T-helper 1 cell (primary cell): Measurements from ENCODE around the gene CYP3A7.
"Not testable (repeated sequence)": the region's sequence is repeated elsewhere in the genome, so short reads cannot be mapped to it uniquely, and the experiment has no call there.

ENCODE experiments used
- DNase-seq, 5 donors: peaks; one replicate each; pipeline ENCODE4 v3.0.0-alpha.2; 2012 to 2020

The CYP3A7 gene

DNA sequence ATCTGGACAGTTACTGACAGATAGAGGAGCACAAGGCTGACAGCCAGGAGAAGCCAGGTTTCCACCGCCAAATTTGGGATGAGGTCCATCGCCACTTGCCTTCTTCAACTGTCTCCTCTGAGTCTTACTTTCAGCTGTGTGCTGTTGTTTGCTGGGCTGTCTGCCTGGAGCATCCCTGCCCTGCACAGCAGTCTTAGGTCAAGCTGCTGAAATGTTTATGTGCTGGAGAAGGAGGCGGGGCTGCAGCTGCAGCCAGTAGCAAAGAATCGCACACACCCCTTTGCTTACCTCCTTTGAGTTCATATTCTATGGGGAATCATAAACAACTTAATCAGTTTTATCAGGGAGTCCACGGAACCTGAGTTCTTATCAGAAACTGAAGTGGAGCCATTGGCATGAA lies 35.0 kb downstream of the CYP3A7 start:
- no peak for DNase-seq

DNA sequence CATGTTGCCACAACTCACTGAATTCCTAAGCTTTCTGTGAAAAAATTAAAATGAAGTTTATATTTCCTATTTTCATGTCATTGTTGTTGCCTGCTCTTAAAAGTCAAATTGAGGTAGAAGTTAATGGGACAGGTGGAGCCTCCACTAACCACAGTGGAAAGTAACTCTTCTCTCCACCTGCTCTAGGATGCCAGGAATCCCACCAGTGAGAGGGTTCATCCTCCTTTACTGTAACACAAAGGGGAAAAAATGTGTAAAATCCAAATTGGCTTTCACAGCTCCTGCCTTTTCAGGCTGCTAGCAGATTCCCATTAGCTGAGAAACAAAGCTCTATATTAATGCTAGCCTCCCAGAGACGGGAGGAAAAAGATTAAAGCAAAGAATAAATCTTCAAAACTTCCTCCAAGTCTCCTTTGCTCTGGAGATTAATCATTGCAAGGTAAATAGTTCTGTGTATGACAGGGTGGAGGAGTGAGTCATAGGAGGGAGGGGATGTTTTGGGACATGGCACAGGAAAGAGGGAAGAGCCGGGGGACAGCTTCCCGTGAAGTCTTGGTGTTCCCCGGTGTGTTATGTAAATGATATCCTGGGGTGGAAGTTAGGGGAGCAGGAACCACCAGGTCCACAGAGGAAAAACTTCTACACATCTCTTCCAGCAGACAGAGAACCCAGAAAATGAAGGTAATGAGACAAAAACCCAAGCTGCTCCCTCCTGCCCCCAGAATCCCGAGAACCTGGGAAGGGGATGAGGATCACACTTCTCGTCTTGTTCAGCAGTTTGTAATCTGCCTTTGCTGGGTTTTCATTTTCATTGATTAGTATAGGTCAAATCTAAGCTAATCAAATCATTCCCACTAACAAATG lies 35.9 kb downstream of the CYP3A7 start:
- not testable (repeated sequence) for DNase-seq

DNA sequence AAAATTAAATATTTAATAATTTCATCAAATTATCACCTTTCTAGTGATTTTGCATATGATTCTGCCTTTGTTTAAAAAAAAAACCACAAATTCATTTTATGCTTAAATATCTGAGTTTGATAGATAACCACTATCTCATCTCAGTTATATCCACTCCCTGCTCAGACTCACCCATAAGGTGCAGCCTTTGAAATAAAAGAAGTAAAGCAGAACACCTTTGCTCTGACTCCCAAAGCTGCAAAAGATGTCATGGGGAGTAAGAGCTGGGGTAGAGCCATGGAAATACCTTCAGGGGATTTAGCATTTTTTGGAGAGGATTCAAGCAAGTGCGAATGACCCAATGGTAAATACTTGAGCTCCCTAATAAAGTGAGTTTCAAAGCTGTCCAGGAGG lies 40.1 kb downstream of the CYP3A7 start:
- no peak for DNase-seq

DNA sequence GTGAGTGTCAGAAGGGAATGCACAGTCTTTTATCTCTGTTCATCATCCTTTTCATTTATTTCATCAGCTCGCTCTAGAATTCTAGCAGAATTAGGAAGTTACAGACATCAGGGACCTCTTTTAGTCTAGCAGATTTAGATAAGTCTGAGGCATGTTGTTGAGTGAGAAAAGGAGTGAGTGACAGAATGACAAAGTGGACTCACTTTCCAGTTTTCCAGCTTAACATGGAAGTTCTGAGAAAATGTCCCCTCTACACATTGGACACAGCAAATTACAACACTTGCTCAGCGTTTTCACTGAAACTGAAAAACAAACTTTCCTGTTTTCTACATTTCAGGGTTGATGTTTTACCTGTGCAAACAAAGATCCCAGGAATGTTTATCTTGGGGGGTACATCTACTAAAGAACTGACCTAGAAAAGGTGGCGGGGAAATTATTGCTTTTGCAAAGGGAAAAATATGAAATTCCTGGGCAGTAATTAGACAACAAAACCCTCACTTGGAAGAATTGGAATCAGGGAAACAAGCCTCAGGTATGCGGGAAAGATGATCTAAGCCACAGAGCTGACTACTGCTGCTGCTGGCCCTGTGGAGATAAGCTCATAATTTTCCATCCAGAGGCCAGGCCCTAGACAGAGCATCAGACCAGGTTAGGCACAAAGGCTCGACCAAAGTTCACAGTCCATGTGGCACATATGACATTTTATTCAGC lies 40.6 kb downstream of the CYP3A7 start:
- DNase-seq = no peak

DNA sequence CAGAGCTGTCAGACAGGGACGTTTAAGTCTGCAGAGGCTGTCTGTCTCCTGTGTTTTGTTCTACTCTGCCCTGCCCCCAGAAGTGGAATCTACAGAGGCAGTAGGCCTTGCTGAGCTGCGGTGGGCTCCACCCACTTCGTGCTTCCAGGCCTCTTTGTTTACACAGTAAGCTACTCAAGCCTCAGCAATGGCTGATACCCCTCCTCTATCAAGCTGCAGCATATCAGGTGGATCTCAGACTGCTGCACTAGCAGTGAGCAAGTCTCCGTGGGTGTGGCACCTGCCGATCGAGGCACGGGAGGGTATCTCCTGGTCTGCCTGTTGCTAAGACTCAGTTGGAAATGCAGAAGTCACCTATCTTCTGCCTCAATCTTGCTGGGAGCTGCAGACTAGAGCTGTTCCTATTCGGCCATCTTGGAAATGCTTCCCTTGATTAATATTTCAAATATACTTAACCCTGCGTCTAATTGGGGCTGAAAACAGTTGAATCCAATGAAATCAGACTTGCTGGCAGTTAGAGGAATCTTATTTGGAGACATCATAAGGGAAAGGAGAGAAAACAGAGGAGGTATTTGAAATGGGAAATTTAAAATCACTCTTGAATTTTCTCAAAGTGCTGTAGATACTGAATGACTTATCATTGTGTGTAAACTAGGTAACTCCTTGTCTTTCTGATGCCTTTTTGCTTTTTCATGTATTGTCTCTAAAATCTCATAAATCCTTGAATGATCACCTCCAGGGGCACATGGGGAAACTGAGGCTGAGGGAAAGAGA lies 41.4 kb downstream of the CYP3A7 start:
- peak in 1 of 5 donors; percentile 5 for DNase-seq

DNA sequence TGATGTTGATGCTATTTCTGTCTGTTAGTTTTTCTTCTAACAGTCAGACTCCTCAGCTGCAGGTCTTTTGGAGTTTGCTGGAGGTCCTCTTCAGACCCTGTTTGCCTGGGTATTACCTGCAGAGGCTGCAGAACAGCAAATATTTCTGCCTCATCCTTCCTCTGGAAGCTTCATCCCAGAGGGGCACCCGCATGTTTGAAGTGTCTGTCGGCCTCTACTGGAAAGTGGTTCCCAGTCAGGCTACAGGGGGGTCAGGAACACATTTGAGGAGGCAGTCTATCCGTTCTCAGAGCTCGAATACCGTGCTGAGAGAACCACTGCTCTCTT lies 41.9 kb downstream of the CYP3A7 start:
- no peak for DNase-seq

DNA sequence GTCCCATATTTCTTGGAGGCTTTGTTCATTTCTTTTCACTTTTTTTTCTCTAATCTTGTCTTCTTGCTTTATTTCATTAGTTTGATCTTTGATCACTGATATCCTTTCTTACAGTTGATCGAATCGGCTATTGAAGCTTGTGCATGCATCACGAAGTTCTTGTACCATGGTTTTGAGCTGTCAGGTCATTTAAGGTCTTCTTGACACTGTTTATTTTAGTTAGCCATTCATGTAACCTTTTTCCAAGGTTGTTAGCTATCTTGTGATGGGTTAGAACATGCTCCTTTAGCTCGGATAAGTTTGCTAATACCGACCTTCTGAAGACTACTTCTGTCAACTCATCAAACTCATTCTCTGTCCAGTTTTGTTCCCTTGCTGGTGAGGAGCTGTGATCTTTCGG lies 42.4 kb downstream of the CYP3A7 start:
- DNase-seq = not testable (repeated sequence)

DNA sequence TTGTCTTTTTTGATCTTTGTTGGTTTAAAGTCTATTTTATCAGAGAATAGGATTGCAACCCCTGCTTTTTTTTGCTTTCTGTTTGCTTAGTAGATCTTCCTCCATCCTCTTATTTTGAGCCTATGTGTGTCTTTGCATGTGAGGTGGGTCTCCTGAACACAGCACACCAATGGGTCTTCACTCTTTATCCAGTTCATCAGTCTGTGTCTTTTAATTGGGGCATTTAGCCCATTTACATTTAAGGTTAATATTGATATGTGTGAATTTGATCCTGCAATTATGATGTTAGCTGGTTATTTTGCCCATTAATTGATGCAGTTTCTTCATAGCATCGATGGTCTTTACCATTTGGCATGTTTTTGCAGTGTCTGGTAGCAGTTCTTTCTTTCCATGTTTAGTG lies 43.3 kb downstream of the CYP3A7 start:
- DNase-seq = not testable (repeated sequence)

DNA sequence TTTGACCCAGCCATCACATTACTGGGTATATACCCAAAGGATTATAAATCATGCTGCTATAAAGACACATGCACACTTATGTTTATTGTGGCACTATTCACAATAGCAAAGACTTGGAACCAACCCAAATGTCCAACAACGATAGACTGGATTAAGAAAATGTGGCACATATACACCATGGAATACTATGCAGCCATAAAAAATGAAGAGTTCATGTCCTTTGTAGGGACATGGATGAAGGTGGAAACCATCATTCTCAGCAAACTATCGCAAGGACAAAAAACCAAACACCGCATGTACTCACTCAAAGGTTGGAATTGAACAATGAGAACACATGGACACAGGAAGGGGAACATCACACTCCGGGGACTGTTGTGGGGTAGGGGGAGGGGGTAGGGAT lies 44.1 kb downstream of the CYP3A7 start:
- DNase-seq = not testable (repeated sequence)

DNA sequence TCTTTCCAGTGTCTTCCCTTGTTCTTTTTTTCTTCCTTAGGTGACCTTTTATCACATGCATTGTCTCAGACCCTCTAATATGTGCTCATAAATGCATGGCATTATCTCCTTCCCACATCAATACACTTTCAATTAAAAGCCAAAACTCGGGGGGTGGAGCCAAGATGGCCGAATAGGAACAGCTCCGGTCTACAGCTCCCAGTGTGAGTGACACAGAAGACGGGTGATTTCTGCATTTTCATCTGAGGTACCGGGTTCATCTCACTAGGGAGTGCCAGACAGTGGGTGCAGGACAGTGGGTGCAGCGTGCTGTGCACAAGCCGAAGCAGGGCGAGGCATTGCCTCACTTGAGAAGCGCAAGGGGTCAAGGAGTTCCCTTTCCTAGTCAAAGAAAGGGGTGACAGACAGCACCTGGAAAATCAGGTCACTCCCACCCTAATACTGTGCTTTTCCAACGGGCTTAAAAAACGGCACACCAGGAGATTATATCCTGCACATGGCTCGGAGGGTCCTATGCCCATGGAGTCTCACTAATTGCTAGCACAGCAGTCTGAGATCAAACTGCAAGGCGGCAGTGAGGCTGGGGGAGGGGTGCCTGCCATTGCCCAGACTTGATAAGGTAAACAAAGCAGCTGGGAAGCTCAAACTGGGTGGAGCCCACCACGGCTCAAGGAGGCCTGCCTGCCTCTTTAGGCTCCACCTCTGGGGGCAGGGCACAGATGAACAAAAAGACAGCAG lies 49.0 kb downstream of the CYP3A7 start:
- not testable (repeated sequence) for DNase-seq

DNA sequence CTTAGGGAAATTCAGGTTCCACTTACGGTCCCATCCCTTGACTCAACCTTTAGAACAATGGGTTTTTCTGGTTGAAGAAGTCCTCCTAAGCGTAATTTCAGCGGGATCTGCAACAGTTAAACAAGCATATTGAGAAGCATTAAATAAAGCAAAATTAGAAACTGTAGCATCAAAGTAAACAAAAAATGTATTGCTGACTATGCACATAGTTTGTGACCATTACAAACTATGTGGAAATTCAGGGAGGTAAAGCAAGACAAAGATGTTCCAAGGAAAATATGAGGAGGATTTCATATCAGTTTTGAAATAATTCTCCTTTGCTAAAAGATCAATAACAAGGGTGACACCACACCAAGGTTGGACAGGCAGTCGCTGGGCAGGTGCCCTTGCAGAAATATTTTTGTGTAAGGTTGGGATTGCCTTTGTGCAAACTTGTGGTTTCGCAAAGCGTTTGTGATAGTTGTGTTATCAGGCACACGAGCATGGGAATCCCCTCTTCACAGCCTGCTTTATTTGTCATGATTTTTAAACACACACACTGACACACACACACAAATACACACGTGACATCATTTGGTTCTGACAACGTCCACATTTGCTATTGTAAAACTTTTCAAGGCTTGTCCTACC lies 49.8 kb downstream of the CYP3A7 start:
- DNase-seq = no peak

DNA sequence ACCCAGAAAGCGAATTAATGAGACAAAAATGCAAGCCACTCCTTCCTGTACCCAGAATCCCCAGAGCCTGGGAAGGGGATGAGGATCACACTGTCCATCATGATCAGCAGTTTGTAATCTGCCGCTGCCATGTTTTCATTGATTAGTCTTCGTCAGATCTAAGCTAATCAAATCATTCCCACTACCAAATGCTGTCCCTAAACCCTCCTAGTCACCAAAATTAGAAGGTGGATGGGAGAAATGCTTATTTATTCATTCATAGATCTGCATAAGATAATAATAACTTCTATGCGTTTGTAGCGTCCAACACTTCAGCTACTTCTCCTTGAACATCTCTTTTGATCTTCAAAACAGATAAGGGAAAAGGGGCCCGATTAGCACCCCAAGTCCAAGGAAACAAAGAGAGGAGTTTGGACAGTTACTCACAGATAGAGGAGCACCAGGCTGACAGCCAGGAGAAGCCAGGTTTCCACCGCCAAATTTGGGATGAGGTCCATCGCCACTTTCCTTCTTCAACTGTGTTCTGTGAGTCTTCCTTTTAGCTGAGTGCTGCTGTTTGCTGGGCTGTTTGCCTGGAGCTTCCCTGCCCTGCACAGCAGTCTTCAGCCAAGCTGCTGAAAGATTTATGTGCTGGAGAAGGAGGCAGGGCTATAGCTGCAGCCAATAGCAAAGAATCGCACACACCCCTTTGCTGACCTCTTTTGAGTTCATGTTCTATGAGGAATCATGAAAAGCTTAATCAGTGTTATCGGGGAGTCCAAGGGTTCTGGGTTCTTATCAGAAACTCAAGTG lies 55.4 kb downstream of the CYP3A7 start, which contains the start of gene CYP3A5:
Gene CYP3A5, minus strand, starts transcription at position 597 of the 792 bp plus-strand sequence. Its CDS starts 100 bp downstream, at position 497.
- DNase-seq = no peak

DNA sequence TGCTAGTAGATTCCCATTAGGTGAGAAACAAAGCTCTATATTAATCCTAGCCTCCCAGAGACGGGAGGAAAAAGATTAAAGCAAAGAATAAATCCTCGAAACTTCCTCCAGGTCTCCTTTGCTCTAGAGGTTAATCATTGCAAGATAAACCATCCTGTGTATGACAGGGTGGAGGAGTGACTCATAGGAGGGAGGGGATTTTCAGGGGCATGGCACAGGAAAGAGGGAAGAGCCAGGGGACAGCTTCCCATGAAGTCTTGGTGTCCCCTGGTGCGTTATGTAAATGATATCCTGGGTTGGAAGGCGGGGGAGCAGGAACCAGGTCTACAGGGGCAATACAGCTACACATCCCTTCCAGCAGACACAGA lies 56.0 kb downstream of the CYP3A7 start:
- no peak for DNase-seq

DNA sequence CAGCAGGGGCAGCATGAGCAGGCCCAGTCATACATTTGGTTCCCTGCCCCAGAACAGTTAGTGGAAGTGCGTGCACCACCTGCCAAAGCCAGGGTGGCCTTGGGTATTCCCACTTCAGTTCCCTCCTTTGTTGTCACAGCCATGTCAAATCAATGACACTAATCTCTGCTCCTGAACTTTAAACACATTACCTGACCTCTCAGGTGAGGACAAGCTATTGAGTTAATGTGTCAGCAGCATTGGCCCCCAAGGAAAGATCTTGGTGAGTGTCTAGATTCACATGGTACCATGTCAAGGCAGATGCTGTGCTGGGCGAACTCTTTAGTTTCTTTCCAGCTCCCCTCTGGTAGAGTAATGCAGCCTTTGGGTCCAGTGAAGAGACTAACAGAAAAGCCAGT lies 57.3 kb downstream of the CYP3A7 start:
- no peak for DNase-seq

DNA sequence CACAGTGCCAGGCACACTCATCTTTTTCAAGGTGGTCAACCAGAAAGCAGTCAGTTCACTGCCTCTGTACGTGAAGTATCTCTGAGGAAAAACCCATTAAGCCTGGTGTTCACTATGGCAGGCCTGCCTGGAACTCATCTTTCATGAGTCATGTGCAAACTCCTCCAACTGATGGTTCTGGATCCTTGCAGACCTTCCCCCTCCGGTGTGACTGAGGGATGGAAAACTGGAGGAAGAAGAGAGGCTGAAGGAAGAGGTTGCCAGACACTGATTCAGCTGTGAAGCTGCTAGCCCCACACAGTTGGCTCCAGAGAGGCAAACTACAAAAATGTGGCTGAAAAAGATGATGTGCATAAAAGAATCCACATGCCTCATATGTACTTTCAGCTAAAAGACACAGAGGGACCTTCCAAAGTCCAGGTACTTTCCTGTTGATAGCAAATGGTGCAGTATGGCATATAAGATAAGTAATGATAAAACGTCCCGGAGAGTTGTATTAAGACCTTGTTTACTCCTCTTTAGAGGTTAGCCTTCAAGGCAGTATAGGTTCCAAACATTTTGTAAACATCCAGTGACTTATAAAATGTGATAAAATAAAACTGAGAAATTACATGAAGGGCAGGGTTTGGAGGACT lies 57.9 kb downstream of the CYP3A7 start:
- no peak for DNase-seq

DNA sequence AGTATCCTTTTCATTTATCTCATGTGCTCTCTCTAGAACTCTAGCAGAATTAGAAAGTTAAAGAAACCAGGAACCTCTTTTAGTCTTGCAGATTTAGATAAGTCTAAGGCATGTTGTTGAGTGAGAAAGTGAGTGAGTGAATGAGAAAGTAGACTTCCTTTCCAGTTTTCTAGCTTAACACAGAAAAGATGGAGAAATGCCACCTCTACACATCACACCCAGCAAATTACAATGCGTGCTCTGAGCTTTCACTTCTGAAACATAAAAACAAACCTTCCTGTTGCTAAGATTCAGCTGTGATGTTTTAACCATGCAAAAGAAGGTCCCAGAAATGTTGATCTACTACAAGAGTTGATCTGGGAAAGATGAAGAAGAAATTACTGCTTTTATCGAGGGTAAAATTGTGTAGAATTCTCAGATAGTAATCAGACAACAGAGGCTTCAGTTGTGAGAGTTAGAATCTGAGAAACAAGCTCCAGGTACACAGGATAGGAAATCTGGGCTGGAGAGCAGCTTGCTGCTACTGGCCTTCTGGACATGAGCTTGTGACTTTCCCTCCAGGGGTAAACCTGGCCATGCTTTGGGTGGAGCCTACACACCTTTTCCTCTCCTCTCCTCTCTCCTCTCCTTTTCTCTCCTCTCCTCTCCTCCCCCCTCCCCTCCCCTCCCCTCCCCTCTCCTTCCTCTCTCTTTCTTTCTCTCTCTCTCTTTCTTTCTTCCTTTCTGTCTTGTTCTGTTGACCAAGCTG lies 59.8 kb downstream of the CYP3A7 start:
- DNase-seq = no peak

DNA sequence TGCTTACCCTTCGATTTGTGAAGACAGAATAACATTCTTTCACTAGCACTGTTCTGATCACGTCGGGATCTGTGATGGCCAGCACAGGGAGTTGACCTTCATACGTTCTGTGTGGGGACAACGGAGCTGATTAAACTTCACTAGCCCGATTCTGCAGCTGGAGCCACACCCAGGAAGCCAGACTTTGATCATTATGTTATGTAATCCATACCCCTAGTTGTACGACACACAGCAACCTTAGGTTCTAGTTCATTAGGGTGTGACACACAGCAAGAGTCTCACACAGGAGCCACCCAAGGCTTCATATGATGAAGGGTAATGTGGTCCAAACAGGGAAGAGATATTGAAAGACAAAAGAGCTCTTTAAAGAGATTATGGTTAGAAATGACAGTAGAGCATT lies 62.4 kb downstream of the CYP3A7 start:
- no peak for DNase-seq

DNA sequence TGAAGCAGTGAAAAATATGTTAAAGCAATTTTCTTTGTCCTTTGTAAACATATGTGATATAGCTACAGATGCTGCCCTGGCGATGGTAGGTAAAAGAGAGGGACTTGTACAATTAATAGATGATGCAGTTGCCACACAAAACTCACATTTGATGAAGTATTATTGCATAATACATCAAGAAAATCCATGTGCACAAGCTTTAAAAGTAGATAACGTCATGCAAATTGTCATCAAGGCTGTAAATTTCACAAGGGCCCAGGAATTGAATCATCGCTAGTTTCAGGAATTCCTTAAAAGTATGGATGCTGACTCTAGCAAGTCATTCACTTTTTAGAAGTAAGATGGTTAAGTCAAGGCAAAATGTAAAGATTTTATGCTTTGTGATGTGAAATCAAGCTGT lies 65.2 kb downstream of the CYP3A7 start:
- no peak for DNase-seq

DNA sequence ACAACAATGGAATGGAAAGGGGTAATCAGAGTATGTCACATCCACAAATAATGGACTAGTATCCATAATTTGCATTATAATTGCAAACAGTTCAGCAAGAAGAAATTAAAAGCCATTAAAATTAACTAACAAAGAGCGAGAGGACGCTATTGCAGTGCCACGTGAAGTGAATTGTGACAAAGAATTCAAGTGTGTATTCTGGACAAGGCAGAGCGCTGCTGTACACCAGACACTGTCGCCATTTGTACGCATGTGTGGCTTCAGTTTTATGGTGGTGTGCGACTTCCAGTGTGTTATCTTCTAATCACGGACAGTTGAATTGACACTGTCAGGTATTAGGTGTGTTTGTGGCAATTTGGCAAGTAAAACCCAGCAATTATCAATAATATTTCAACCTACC lies 66.5 kb downstream of the CYP3A7 start:
- DNase-seq = no peak

DNA sequence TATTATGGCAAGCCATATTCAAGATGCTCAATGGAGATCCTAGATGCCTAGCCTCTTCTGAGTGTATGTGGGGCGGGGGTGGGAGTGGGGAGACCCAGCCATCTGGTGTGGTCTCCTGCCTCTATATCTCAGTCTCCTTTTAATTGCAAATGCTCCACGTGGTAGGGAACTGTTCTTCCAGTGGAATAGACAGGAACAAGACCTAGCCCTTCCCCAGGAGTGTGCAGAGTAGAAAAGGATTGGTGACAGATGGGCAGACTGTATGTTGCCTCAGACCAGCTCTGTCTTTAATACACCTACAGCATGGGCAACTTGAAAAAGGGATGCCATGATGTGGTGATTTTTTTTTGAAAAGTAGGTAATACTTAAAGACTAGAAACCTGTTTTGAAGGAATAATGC lies 67.8 kb downstream of the CYP3A7 start:
- no peak for DNase-seq
